Measurements from ENCODE around the gene MRPL43. TPM values are rescaled to one million over a fixed set of nuclear protein-coding genes. Genes with fewer than 3 reads are reported as not detected.

The MRPL43 gene
- total and polyA plus RNA-seq, 9 donors = 56.6 to 126 (median 83.3) TPM

DNA sequence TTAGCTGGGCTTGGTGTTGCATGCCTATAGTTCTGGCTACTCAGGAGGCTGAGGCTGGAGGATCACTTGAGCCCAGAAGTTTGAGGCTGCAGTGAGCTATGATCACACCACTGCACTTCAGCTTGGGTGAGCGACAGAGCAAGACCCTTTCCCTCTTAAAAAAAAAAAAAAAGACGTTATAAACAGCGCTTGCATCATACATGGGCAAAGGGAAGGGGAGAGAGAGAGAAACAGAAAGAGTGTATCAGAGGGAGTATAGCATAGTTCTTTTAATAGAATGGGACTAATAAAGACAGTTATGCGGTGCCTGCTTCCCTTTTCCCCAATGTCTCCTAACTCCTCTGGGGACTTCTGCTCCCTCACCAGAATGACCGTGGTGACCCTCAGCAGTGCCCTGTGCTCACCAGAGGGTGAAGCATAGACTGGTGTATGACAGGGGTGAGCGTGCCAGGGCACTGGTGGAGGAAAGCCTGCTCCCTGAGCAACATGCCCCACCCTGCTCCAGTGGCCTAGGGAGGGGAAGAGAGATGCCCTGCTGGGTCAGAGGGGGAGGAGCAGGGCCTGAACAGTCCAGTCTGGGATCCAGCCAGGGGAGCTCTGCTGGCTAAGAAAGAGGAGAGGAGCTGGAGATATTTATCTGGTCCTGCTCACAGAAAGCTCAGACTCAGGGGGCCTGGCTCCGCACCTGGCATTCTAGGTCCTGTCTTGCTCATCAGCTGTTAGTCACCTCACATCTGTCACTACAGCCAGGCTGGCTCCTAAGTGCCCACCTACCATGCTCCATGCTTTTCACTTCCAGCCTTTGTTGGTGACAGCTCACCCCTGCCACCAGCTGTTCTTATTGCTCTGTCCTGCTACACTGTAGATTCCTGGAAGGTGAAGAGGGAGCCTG is 41.4 kb upstream of the MRPL43 start:
- H3K27ac ChIP-seq = no peak overlapping the region
- H3K4me1 ChIP-seq (ENCODE audit: insufficient read depth) = no peaks in the 10 kb centered on the region
- TF ChIP-seq, protein P1, sequence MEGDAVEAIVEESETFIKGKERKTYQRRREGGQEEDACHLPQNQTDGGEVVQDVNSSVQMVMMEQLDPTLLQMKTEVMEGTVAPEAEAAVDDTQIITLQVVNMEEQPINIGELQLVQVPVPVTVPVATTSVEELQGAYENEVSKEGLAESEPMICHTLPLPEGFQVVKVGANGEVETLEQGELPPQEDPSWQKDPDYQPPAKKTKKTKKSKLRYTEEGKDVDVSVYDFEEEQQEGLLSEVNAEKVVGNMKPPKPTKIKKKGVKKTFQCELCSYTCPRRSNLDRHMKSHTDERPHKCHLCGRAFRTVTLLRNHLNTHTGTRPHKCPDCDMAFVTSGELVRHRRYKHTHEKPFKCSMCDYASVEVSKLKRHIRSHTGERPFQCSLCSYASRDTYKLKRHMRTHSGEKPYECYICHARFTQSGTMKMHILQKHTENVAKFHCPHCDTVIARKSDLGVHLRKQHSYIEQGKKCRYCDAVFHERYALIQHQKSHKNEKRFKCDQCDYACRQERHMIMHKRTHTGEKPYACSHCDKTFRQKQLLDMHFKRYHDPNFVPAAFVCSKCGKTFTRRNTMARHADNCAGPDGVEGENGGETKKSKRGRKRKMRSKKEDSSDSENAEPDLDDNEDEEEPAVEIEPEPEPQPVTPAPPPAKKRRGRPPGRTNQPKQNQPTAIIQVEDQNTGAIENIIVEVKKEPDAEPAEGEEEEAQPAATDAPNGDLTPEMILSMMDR (IDR thresholded peaks at IDR 0.05) = no peak
- TF ChIP-seq POLR2A (IDR thresholded peaks at IDR 0.05) (no peak), EP300 (IDR thresholded peaks at IDR 0.05) (no peak)
- H3K36me3 ChIP-seq = no peaks in the 10 kb centered on the region
- H3K27me3 ChIP-seq = no peaks in the 10 kb centered on the region
- WGBS, 3 donors = 65 to 75% (median 74%) methylated on average over 7 of the region's 7 CpGs
- H3K4me3 ChIP-seq = no peak overlapping the region
- intact Hi-C loops (cut with DNase I) = no loop called here
- DNase-seq = peak in 1 of 5 donors; percentile 17
- H3K9me3 ChIP-seq = no peaks in the 10 kb centered on the region

DNA sequence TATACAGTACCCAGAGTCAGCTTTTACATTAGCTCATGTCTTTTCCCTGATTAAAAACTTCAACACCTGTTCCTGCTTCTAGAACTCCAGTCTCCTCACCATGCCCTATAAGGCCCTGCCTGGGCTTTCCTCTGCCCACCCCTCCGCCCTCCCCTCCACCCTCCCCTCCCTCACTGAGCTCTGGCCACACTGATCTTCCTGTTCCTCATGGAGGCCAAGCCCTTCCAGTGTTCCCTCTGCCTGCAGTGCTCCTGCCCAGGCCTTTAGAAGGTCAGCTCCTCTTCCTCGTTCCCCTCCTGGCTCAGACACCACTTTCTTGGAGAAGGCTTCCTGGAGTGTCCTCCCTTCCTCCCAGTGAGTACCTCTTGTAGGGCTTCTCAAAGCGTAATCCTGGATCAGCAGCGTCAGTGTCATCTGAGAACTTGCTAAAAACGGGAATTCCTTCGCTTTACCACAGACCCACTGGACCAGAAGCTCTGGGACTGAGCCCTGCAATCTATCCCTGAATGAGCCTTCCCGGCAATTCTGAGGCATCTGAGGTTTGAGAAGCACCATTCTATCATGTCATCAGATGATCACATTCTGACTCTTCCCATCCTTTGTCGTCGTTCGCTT is 39.9 kb upstream of the MRPL43 start:
- 66 to 73% (median 70%) methylated on average over 10 of the region's 10 CpGs for WGBS, 3 donors
- intact Hi-C loops (cut with DNase I) = no loop called here
- Histone ChIP-seq H3K4me1 (ENCODE audit: insufficient read depth) (no peaks in the 10 kb centered on the region), H3K4me3 (no peak overlapping the region), H3K36me3 (no peaks in the 10 kb centered on the region), H3K9me3 (no peaks in the 10 kb centered on the region), H3K27ac (no peak overlapping the region), H3K27me3 (no peaks in the 10 kb centered on the region)
- no peak for TF ChIP-seq EP300 (IDR thresholded peaks at IDR 0.05)
- TF ChIP-seq, protein P1 (IDR thresholded peaks at IDR 0.05) = no peak
- TF ChIP-seq POLR2A (IDR thresholded peaks at IDR 0.05) = no peak
- no peak for DNase-seq

DNA sequence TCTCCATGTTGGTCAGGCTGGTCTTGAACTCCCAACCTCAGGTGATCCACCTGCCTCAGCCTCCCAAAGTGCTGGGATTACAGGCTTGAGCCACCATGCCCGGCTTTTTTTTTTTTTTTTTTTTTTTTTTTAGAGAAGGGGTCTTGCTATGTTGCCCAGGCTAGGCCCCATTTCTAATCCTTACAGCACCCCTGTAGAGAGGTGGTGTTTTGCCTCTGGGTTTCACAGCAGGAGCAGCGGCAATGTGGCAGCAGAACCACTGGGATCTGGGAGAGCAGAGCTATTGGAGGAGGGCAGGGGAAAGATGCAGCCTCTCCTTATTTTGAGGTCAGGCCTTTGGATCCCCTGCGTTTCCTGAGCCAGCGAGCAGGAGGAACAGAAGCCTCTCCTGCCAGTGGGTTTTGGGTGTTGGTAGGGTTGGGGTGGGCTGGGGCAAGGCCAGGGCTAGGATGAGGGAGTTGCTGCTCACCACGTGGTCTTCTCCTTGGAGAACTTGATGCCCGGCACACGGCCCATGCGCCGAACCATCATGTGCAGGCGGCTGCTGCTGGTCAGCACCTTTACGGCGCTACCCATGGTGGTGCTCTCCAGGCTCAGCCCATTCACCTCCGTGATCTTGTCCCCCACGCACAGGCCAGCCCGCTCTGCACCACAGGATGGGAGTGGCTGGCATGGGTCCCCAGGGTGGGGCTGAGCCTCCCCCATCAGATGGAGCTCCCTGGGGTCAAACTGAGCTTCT is 35.8 kb upstream of the MRPL43 start:
- H3K27ac ChIP-seq = no peak overlapping the region
- H3K4me1 ChIP-seq (ENCODE audit: insufficient read depth) = no peaks in the 10 kb centered on the region
- 90 to 94% (median 91%) methylated on average over 13 to 15 of the region's 15 CpGs for WGBS, 3 donors
- no peaks in the 10 kb centered on the region for H3K27me3 ChIP-seq
- intact Hi-C loops (cut with DNase I) = no loop called here
- H3K4me3 ChIP-seq = no peak overlapping the region
- no peaks in the 10 kb centered on the region for H3K9me3 ChIP-seq
- no peak for DNase-seq
- no peaks in the 10 kb centered on the region for H3K36me3 ChIP-seq
- TF ChIP-seq, protein P1 (IDR thresholded peaks at IDR 0.05) = no peak
- TF ChIP-seq POLR2A (IDR thresholded peaks at IDR 0.05) (no peak), EP300 (IDR thresholded peaks at IDR 0.05) (no peak)

DNA sequence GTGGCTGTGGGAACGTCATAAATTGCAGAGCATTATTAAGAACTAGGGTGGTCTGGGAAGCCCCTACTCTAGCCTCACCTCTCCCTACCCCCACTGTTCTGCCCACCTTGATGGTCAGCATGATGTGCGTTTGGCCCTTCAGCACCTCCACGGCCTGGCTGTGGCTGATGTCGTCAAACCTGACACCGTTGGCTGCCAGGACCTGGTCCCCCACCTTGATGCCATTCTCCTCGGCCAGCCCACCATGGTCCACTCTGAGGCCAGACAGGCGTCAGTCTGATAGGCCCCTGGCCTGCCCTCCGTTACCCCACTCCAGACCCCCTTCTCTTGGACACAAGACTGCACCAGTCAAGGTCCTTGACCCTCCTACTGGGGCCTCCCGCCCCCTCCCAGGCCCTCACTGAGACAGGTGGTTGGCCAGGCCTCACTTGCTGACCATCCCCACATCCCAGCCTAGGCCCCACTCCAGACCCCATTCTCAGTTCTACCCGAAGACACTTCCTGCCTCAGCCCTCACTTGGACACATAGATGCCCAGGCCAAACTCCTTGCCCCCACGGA is 34.5 kb upstream of the MRPL43 start:
- no peaks in the 10 kb centered on the region for H3K4me1 ChIP-seq (ENCODE audit: insufficient read depth)
- H3K4me3 ChIP-seq = no peak overlapping the region
- TF ChIP-seq, protein P1 (IDR thresholded peaks at IDR 0.05) = no peak
- TF ChIP-seq POLR2A (IDR thresholded peaks at IDR 0.05) = no peak
- TF ChIP-seq EP300 (IDR thresholded peaks at IDR 0.05) = no peak
- DNase-seq = no peak
- 77 to 86% (median 84%) methylated on average over 11 of the region's 11 CpGs for WGBS, 3 donors
- H3K27ac ChIP-seq = no peak overlapping the region
- intact Hi-C loops (cut with DNase I) = no loop called here
- no peaks in the 10 kb centered on the region for H3K27me3 ChIP-seq
- no peaks in the 10 kb centered on the region for H3K36me3 ChIP-seq
- H3K9me3 ChIP-seq = no peaks in the 10 kb centered on the region

Measured in ovary (tissue), 9 donors.